ENCODE results near the gene TTC33.

DNA sequence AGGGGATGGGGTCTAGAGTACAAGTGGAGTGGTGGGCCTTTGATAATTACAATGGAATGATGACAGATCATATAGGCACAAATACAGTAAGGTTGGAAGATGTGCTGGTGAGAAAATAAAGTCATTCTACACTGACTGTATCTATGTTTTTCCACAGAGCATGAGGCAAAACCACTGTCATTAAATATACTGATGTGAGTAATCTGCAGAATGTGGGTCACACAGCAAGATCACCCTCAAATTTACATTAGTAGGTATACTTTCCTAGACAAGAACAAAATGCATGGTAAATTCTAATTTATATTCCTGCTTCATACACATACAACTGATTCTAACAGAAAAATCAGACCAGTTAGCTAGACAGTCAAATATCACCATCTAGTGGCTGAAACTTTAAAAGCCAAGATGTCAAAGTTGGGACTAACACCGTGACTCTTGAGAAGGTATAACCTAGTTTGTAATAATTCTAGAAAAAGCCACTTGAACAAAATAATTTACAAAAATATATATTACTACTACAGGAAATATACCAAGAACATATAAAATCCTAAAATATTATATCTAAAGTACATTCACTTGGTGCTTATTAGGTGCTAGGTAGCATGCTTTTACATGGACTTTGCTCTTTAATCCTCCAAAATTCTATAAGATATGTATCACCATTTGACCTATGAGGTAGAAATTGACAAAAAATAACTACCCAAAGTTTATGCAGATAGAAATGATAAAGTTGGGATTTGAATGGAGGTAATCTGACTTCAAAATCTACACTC, 19.5 kb downstream of the TTC33 start:
- TF ChIP-seq, protein P1, sequence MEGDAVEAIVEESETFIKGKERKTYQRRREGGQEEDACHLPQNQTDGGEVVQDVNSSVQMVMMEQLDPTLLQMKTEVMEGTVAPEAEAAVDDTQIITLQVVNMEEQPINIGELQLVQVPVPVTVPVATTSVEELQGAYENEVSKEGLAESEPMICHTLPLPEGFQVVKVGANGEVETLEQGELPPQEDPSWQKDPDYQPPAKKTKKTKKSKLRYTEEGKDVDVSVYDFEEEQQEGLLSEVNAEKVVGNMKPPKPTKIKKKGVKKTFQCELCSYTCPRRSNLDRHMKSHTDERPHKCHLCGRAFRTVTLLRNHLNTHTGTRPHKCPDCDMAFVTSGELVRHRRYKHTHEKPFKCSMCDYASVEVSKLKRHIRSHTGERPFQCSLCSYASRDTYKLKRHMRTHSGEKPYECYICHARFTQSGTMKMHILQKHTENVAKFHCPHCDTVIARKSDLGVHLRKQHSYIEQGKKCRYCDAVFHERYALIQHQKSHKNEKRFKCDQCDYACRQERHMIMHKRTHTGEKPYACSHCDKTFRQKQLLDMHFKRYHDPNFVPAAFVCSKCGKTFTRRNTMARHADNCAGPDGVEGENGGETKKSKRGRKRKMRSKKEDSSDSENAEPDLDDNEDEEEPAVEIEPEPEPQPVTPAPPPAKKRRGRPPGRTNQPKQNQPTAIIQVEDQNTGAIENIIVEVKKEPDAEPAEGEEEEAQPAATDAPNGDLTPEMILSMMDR (IDR thresholded peaks at IDR 0.05; ENCODE audit: poor library complexity, severe bottlenecking): peak; percentile 79
- TF ChIP-seq POLR2AphosphoS5 (IDR thresholded peaks at IDR 0.05) (no peak), SMC3 (conservative IDR thresholded peaks at IDR 0.05; ENCODE audit: poor library complexity) (peak; percentile 79), MXI1 (conservative IDR thresholded peaks at IDR 0.05; ENCODE audit: poor library complexity, severe bottlenecking) (no peak), EZH2 (IDR thresholded peaks at IDR 0.05; ENCODE audit: borderline replicate concordance, insufficient read depth, low read length, poor library complexity, severe bottlenecking) (no peak), TAF1 (IDR thresholded peaks at IDR 0.05; ENCODE audit: low read depth) (no peak), RAD21 (conservative IDR thresholded peaks at IDR 0.05) (peak; percentile 81), EP300 (conservative IDR thresholded peaks at IDR 0.05; ENCODE audit: poor library complexity, severe bottlenecking) (no peak)

Measured in neural cell (in vitro differentiated cells).